Mesothelial cell of epicardium (in vitro differentiated cells): ENCODE data around the gene MYD88. TPM values are rescaled to one million over a fixed set of nuclear protein-coding genes. Genes with fewer than 3 reads are reported as not detected.

Experiments used
- DNase-seq, 2 experiments: peaks; one replicate each; pipeline ENCODE4 v3.0.0; 2021; ENCODE audit warnings: low spot score in 2 of 2; ENCODE audit not compliant: unreplicated experiment in 2 of 2
- H3K27ac Mint-ChIP-seq: 2 replicates; pipeline ENCODE4 v1.8.0; 2021; ENCODE audit warnings: mixed read lengths
- H3K27me3 Mint-ChIP-seq: 2 replicates; pipeline ENCODE4 v1.8.0; 2021; ENCODE audit warnings: low read depth, mixed read lengths
- H3K36me3 Mint-ChIP-seq: 2 replicates; pipeline ENCODE4 v1.8.0; 2021; ENCODE audit warnings: mixed read lengths
- H3K4me1 Mint-ChIP-seq: 2 replicates; pipeline ENCODE4 v1.8.0; 2021; ENCODE audit warnings: mixed read lengths
- H3K4me3 Mint-ChIP-seq: 2 replicates; pipeline ENCODE4 v1.8.0; 2021; ENCODE audit warnings: mild to moderate bottlenecking, moderate library complexity, mixed read lengths
- H3K9me3 Mint-ChIP-seq: 2 replicates; pipeline ENCODE4 v1.8.0; 2021; ENCODE audit warnings: mixed read lengths
- total RNA-seq: library from RNA; stranded (reverse); gene quantifications from 3 replicates; pipeline ENCODE4 v1.2.1, GENCODE V29; 2021
- TF ChIP-seq, protein P1 (sequence below): fragments of 200-600 bp; sonication (generic); IDR thresholded peaks from one replicate; pipeline ENCODE4 v1.5.0; 2021; ENCODE audit warnings: antibody characterized with exemption; ENCODE audit not compliant: unreplicated experiment

The MYD88 gene
- total RNA-seq, 1 donor from 2014 or later = 27.3 TPM

- no peak overlapping the region for H3K4me3 Mint-ChIP-seq
- DNase-seq = no peak
- TF ChIP-seq, protein P1, sequence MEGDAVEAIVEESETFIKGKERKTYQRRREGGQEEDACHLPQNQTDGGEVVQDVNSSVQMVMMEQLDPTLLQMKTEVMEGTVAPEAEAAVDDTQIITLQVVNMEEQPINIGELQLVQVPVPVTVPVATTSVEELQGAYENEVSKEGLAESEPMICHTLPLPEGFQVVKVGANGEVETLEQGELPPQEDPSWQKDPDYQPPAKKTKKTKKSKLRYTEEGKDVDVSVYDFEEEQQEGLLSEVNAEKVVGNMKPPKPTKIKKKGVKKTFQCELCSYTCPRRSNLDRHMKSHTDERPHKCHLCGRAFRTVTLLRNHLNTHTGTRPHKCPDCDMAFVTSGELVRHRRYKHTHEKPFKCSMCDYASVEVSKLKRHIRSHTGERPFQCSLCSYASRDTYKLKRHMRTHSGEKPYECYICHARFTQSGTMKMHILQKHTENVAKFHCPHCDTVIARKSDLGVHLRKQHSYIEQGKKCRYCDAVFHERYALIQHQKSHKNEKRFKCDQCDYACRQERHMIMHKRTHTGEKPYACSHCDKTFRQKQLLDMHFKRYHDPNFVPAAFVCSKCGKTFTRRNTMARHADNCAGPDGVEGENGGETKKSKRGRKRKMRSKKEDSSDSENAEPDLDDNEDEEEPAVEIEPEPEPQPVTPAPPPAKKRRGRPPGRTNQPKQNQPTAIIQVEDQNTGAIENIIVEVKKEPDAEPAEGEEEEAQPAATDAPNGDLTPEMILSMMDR = no peak
- H3K9me3 Mint-ChIP-seq = peaks cover 4% of the 10 kb centered on the region
- no peaks in the 10 kb centered on the region for H3K36me3 Mint-ChIP-seq
- peaks cover 7% of the 10 kb centered on the region for H3K27me3 Mint-ChIP-seq
- H3K27ac Mint-ChIP-seq = no peak overlapping the region
- no peaks in the 10 kb centered on the region for H3K4me1 Mint-ChIP-seq
These were observed 28.0 kb upstream of the MYD88 start for GRCh38 chr3:38110314-38111050.

GRCh38 chr3:38111201-38111600, 27.3 kb upstream of the MYD88 start:
- Mint-ChIP-seq H3K27ac (no peak overlapping the region), H3K9me3 (no peaks in the 10 kb centered on the region)

GRCh38 chr3:38111696-38112377, 26.6 kb upstream of the MYD88 start:
- H3K36me3 Mint-ChIP-seq = no peaks in the 10 kb centered on the region
- no peaks in the 10 kb centered on the region for H3K4me1 Mint-ChIP-seq
- H3K27ac Mint-ChIP-seq = no peak overlapping the region
- TF ChIP-seq, protein P1 = no peak
- no peak for DNase-seq
- peaks cover 12% of the 10 kb centered on the region for H3K27me3 Mint-ChIP-seq
- H3K4me3 Mint-ChIP-seq = no peak overlapping the region
- no peaks in the 10 kb centered on the region for H3K9me3 Mint-ChIP-seq

More at GRCh38 chr3:38111201-38111600, 27.3 kb upstream of the MYD88 start:
- H3K4me1 Mint-ChIP-seq = no peaks in the 10 kb centered on the region
- H3K36me3 Mint-ChIP-seq = no peaks in the 10 kb centered on the region
- H3K4me3 Mint-ChIP-seq = no peak overlapping the region
- DNase-seq = no peak
- peaks cover 12% of the 10 kb centered on the region for H3K27me3 Mint-ChIP-seq
- TF ChIP-seq, protein P1 = no peak

DNA sequence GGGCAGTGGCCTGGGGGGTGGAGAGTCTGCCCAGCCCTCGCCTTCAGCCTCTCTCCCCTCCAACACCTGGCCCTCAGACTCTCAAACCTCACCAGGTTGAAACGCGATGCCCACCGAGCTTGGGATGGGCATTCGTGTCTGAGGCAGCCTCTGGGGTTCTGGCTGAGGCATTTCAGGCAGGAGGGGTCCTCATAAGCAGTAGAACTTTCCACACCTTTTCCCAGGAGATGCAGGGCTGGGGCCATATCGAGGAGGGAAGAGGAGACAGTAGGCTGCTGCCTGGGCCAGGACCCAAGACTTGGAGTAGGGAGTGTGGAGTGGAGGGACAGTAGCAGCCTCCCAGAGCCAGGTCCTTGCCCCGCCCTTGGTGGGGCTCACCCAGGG, 26.1 kb upstream of the MYD88 start:
- Mint-ChIP-seq H3K36me3 (no peaks in the 10 kb centered on the region), H3K27me3 (peaks cover 12% of the 10 kb centered on the region), H3K4me1 (no peaks in the 10 kb centered on the region), H3K4me3 (no peak overlapping the region), H3K27ac (no peak overlapping the region), H3K9me3 (no peaks in the 10 kb centered on the region)
- DNase-seq = no peak
- TF ChIP-seq, protein P1 = no peak

DNA sequence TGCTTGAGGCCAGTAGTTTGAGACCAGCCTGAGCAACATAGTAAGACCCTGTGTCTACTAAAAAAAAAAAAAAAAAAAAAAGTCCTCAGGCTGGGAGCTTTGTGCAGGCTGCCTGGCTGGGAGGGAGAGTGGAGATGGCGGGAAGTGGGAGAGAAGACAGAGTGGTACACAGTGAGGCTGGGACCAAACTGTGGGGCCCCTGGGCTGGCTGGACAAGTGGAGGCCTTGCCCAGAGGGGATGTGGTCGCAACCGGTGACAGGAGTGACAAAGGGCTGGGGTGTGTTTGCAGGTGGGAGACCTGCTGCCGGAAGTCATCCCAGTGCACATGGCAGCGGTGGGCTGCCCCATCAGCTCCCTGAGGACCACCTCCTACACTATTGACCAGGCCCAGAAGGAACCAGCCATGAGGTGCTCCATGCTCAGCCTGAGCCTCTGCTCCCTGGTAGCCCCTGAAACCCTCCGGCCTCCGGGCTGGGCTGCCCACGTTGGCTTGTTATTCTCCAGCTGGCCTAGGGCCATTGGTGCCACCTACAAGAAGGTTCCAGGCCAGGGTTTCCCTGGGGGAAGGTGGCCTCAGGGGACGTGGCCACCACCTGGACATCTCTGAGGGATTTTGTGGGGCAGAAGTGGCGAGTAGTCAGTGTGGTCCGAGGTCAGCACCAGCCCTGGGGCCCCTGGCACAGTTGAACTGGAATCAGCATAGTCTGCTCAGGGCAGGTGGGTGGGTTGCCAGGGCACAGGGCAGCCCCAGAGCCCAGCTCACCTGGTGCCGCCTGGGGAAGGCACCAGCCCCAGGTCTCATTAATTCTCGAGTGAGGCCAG, 24.2 kb upstream of the MYD88 start:
- Mint-ChIP-seq H3K9me3 (no peaks in the 10 kb centered on the region), H3K4me1 (no peaks in the 10 kb centered on the region), H3K4me3 (no peak overlapping the region), H3K36me3 (no peaks in the 10 kb centered on the region), H3K27me3 (peaks cover 12% of the 10 kb centered on the region), H3K27ac (no peak overlapping the region)
- TF ChIP-seq, protein P1 = no peak
- DNase-seq = no peak
